ENCODE measurements around the gene ABR.
A peak's percentile ranks its signal among the peaks of the same experiment; 100 is the strongest.
"Not testable (repeated sequence)": the region's sequence is repeated elsewhere in the genome, so short reads cannot be mapped to it uniquely, and the experiment has no call there.

Gene ABR

DNA sequence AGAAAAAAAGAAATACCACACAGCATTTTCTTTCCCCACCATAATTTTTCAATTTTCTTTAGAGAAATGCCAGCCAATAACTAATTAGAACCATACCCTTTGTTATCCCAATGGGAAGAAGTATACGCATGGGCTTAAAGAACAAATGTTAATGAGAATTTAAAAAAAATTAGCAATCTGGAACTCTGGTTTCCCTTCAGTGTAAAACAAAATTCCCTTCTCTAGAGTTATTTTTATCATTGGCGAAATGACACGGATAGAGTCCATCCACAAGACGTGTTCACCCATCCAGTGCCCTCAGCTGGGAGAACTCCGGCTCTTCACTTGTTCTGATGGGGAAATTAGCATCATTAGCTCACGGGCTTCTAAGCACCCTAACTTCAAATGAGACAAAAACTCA, 203.5 kb downstream of the ABR start:
- H3K4me1 ChIP-seq (ENCODE audit: low read length) = peaks cover 2% of the 10 kb centered on the region; the same call in 1 of the 2 replicates
- no peak overlapping the region for H3K9ac ChIP-seq (ENCODE audit: low read length)
- H3K4me3 ChIP-seq (ENCODE audit: low read length) = no peak overlapping the region
- H3K79me2 ChIP-seq (ENCODE audit: low read length) = no peaks in the 10 kb centered on the region
- no peak overlapping the region for H3K4me2 ChIP-seq (ENCODE audit: low read depth, low read length)
- no peaks in the 10 kb centered on the region for H3K36me3 ChIP-seq (replicated peaks; ENCODE audit: insufficient read depth, low read length)
- no peaks in the 10 kb centered on the region for H4K20me1 ChIP-seq (ENCODE audit: insufficient read depth, low read length)
- H3K27ac ChIP-seq (ENCODE audit: low read length) = no peak overlapping the region
- H3K9me3 ChIP-seq (replicated peaks; ENCODE audit: insufficient read depth, low read length) = no peaks in the 10 kb centered on the region
- H3K27me3 ChIP-seq (replicated peaks; ENCODE audit: insufficient read depth, low read length) = peaks cover 72% of the 10 kb centered on the region
- H2AFZ ChIP-seq (ENCODE audit: low read length) = no peak overlapping the region
- no peaks in the 10 kb centered on the region for H3K9me2 ChIP-seq (replicated peaks; ENCODE audit: insufficient read depth, low read length)
- TF ChIP-seq EZH2 (optimal IDR thresholded peaks at IDR 0.05; ENCODE audit: low read depth, low read length) (no peak), EZH2phosphoT487 (IDR thresholded peaks at IDR 0.05; ENCODE audit: low read length) (no peak)
- TF ChIP-seq, protein P1, sequence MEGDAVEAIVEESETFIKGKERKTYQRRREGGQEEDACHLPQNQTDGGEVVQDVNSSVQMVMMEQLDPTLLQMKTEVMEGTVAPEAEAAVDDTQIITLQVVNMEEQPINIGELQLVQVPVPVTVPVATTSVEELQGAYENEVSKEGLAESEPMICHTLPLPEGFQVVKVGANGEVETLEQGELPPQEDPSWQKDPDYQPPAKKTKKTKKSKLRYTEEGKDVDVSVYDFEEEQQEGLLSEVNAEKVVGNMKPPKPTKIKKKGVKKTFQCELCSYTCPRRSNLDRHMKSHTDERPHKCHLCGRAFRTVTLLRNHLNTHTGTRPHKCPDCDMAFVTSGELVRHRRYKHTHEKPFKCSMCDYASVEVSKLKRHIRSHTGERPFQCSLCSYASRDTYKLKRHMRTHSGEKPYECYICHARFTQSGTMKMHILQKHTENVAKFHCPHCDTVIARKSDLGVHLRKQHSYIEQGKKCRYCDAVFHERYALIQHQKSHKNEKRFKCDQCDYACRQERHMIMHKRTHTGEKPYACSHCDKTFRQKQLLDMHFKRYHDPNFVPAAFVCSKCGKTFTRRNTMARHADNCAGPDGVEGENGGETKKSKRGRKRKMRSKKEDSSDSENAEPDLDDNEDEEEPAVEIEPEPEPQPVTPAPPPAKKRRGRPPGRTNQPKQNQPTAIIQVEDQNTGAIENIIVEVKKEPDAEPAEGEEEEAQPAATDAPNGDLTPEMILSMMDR (IDR thresholded peaks at IDR 0.05; ENCODE audit: low read length) = no peak
- DNase-seq = no peak
- 0 out of 2 replicates have a peak, but pooled peaks cover 4% of the 10 kb centered on the region for H3F3A ChIP-seq (ENCODE audit: insufficient read depth, low read length)

DNA sequence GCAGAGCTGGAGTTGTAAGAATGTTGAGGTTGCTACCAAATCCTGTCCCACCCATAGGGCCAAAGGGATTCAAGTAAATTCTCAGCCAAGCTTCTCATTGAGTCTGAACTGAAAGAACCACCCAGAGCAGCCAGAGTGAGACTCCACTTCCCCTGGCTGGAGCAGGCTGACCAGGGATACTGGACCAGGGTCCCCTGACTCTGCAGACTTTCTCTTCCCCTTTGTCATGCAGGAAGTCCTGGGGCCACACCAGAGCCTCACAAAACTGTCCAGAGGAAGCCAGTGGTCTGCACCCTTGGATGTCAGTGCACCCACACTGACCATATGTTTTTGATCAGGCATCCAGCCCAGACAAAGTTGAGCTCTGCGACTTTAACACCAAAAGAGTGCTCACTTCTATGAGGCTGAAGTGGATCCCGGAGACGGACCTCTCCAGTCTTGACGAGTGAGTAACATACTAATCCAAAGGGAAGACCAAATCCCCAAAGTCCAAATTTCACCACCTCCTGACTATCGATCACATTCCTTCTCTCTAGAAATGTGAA, 204.3 kb downstream of the ABR start:
- no peaks in the 10 kb centered on the region for H3K79me2 ChIP-seq (ENCODE audit: low read length)
- H3K4me2 ChIP-seq (ENCODE audit: low read depth, low read length) = no peak overlapping the region
- H4K20me1 ChIP-seq (ENCODE audit: insufficient read depth, low read length) = no peaks in the 10 kb centered on the region

DNA sequence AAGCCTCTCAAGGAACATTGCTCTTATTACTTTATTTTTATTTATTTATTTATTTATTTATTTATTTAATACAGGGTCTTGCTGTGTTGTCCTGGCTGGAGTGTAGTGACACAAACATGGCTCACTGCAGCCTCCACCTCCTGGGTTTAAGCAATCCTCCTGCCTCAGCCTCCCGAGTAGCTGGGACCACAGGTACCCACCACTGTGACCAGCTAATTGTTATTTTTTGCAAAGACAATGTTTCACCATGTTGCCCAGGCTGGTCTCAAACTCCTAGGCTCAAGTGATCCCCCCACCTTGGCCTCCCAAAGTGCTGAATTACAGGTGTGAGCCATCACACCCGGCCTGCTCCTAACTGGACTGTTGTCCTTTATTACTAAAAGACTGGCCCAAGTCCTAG, 205.0 kb downstream of the ABR start:
- H3K9me3 ChIP-seq (replicated peaks; ENCODE audit: insufficient read depth, low read length); H3K9me2 ChIP-seq (replicated peaks; ENCODE audit: insufficient read depth, low read length); H3K4me1 ChIP-seq (ENCODE audit: low read length); H3K27ac ChIP-seq (ENCODE audit: low read length); H4K20me1 ChIP-seq (ENCODE audit: insufficient read depth, low read length); H2AFZ ChIP-seq (ENCODE audit: low read length); H3K4me3 ChIP-seq (ENCODE audit: low read length); H3F3A ChIP-seq (ENCODE audit: insufficient read depth, low read length); H3K36me3 ChIP-seq (replicated peaks; ENCODE audit: insufficient read depth, low read length); DNase-seq; H3K4me2 ChIP-seq (ENCODE audit: low read depth, low read length); H3K79me2 ChIP-seq (ENCODE audit: low read length); H3K9ac ChIP-seq (ENCODE audit: low read length): not testable (repeated sequence)
- H3K27me3 ChIP-seq (replicated peaks; ENCODE audit: insufficient read depth, low read length) = peaks cover 88% of the 10 kb centered on the region

More for the DNA sequence above, 204.3 kb downstream of the ABR start:
- no peaks in the 10 kb centered on the region for H3K9me3 ChIP-seq (replicated peaks; ENCODE audit: insufficient read depth, low read length)
- H3K27me3 ChIP-seq (replicated peaks; ENCODE audit: insufficient read depth, low read length) = peaks cover 81% of the 10 kb centered on the region
- no peaks in the 10 kb centered on the region for H3F3A ChIP-seq (ENCODE audit: insufficient read depth, low read length)
- TF ChIP-seq, protein P1 (IDR thresholded peaks at IDR 0.05; ENCODE audit: low read length) = no peak
- TF ChIP-seq EZH2 (optimal IDR thresholded peaks at IDR 0.05; ENCODE audit: low read depth, low read length) = peak; percentile 64
- no peak overlapping the region for H2AFZ ChIP-seq (ENCODE audit: low read length)
- H3K4me1 ChIP-seq (ENCODE audit: low read length) = no peaks in the 10 kb centered on the region
- no peaks in the 10 kb centered on the region for H3K9me2 ChIP-seq (replicated peaks; ENCODE audit: insufficient read depth, low read length)
- no peak overlapping the region for H3K27ac ChIP-seq (ENCODE audit: low read length)
- H3K9ac ChIP-seq (ENCODE audit: low read length) = no peak overlapping the region
- H3K4me3 ChIP-seq (ENCODE audit: low read length) = no peak overlapping the region
- DNase-seq = no peak
- H3K36me3 ChIP-seq (replicated peaks; ENCODE audit: insufficient read depth, low read length) = no peaks in the 10 kb centered on the region

DNA sequence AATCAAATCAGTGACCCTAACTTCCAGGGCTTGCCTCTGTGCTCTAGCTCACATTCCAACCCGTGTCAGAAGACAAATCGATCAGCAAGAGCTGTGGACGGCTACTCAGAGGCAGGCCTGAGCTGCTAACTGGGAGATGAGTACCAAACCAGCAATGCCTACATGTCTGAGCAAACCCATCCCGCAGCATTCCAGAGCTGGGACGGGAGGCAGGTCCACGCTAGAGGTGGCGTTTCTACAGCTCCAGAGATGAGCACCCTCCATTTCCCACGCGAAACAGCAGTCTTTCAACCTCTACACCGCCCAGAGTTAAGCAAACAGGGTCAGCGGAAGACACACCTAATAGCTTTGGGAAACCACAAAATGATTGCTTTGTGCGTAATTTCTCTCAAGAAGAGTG, 206.7 kb downstream of the ABR start:
- Histone ChIP-seq H3K4me1 (ENCODE audit: low read length) (no peaks in the 10 kb centered on the region), H3K27me3 (replicated peaks; ENCODE audit: insufficient read depth, low read length) (peaks cover 97% of the 10 kb centered on the region), H3K9me2 (replicated peaks; ENCODE audit: insufficient read depth, low read length) (no peaks in the 10 kb centered on the region), H3K9ac (ENCODE audit: low read length) (no peak overlapping the region), H3K4me2 (ENCODE audit: low read depth, low read length) (no peak overlapping the region), H3F3A (ENCODE audit: insufficient read depth, low read length) (no peaks in the 10 kb centered on the region), H3K4me3 (ENCODE audit: low read length) (no peak overlapping the region), H3K27ac (ENCODE audit: low read length) (no peak overlapping the region), H2AFZ (ENCODE audit: low read length) (no peak overlapping the region), H3K79me2 (ENCODE audit: low read length) (no peaks in the 10 kb centered on the region), H3K36me3 (replicated peaks; ENCODE audit: insufficient read depth, low read length) (no peaks in the 10 kb centered on the region), H4K20me1 (ENCODE audit: insufficient read depth, low read length) (no peaks in the 10 kb centered on the region), H3K9me3 (replicated peaks; ENCODE audit: insufficient read depth, low read length) (no peaks in the 10 kb centered on the region)
- DNase-seq = no peak
- TF ChIP-seq EZH2 (optimal IDR thresholded peaks at IDR 0.05; ENCODE audit: low read depth, low read length) = no peak
- no peak for TF ChIP-seq EZH2phosphoT487 (IDR thresholded peaks at IDR 0.05; ENCODE audit: low read length)
- TF ChIP-seq, protein P1 (IDR thresholded peaks at IDR 0.05; ENCODE audit: low read length) = no peak

DNA sequence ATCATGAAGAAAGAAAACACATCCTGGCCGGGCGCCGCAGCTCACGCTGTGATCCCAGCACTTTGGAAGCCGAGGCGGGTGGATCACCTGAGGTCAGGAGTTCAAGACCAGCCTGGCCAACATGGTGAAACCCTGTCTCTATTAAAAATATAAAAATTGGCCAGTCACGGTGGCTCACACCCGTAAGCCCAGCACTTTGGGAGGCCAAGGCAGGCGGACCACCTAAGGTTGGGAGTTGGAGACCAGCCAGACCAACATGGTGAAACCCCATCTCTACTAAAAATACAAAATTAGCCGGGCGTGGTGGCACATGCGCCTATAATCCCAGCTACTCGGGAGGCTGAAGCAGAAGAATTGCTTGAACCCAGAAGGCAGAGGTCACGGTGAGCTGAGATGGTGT, 207.9 kb downstream of the ABR start:
- H3K27ac ChIP-seq (ENCODE audit: low read length); H3K9me2 ChIP-seq (replicated peaks; ENCODE audit: insufficient read depth, low read length); H4K20me1 ChIP-seq (ENCODE audit: insufficient read depth, low read length); H3K9me3 ChIP-seq (replicated peaks; ENCODE audit: insufficient read depth, low read length); H3F3A ChIP-seq (ENCODE audit: insufficient read depth, low read length); DNase-seq; H3K4me3 ChIP-seq (ENCODE audit: low read length); H3K79me2 ChIP-seq (ENCODE audit: low read length); H3K4me2 ChIP-seq (ENCODE audit: low read depth, low read length); H2AFZ ChIP-seq (ENCODE audit: low read length); H3K36me3 ChIP-seq (replicated peaks; ENCODE audit: insufficient read depth, low read length); H3K4me1 ChIP-seq (ENCODE audit: low read length); H3K9ac ChIP-seq (ENCODE audit: low read length): not testable (repeated sequence)
- peaks cover 97% of the 10 kb centered on the region for H3K27me3 ChIP-seq (replicated peaks; ENCODE audit: insufficient read depth, low read length)

Measured in MM.1S (cell line).